ENCODE data around the gene CHMP3.

CHMP3 gene

GRCh38 chr2:86533589-86533988 lies 29.7 kb downstream of the CHMP3 start:
- H3K9me3 Mint-ChIP-seq: peaks cover 18% of the 10 kb centered on the region
- no peaks in the 10 kb centered on the region for H3K27me3 Mint-ChIP-seq
- no peak overlapping the region for H3K4me3 Mint-ChIP-seq
- no peak overlapping the region for H3K27ac Mint-ChIP-seq
- H3K36me3 Mint-ChIP-seq: peaks cover 29% of the 10 kb centered on the region
- H3K4me1 Mint-ChIP-seq: peaks cover 49% of the 10 kb centered on the region

- H3K9me3 Mint-ChIP-seq: no peaks in the 10 kb centered on the region
- no peaks in the 10 kb centered on the region for H3K4me1 Mint-ChIP-seq
- H3K27ac Mint-ChIP-seq: no peak overlapping the region
- no peaks in the 10 kb centered on the region for H3K27me3 Mint-ChIP-seq
- H3K4me3 Mint-ChIP-seq: no peak overlapping the region
- peaks cover 9% of the 10 kb centered on the region for H3K36me3 Mint-ChIP-seq
These were observed 37.6 kb downstream of the CHMP3 start for GRCh38 chr2:86525421-86526340.

- no peak overlapping the region for H3K4me3 Mint-ChIP-seq
- H3K4me1 Mint-ChIP-seq: no peaks in the 10 kb centered on the region
- H3K36me3 Mint-ChIP-seq: peaks cover 9% of the 10 kb centered on the region
- H3K27ac Mint-ChIP-seq: no peak overlapping the region
- no peaks in the 10 kb centered on the region for H3K9me3 Mint-ChIP-seq
- no peaks in the 10 kb centered on the region for H3K27me3 Mint-ChIP-seq
These were observed 39.8 kb downstream of the CHMP3 start for GRCh38 chr2:86523491-86523890.

GRCh38 chr2:86522711-86523110 lies 40.5 kb downstream of the CHMP3 start:
- no peak overlapping the region for H3K4me3 Mint-ChIP-seq

GRCh38 chr2:86521922-86522321 lies 41.3 kb downstream of the CHMP3 start:
- no peak overlapping the region for H3K4me3 Mint-ChIP-seq
- H3K4me1 Mint-ChIP-seq: no peaks in the 10 kb centered on the region
- H3K36me3 Mint-ChIP-seq: peaks cover 9% of the 10 kb centered on the region
- H3K27ac Mint-ChIP-seq: no peak overlapping the region
- no peaks in the 10 kb centered on the region for H3K27me3 Mint-ChIP-seq
- no peaks in the 10 kb centered on the region for H3K9me3 Mint-ChIP-seq

More at GRCh38 chr2:86522711-86523110, 40.5 kb downstream of the CHMP3 start:
- H3K4me1 Mint-ChIP-seq: no peaks in the 10 kb centered on the region
- no peaks in the 10 kb centered on the region for H3K9me3 Mint-ChIP-seq
- no peaks in the 10 kb centered on the region for H3K27me3 Mint-ChIP-seq
- H3K27ac Mint-ChIP-seq: no peak overlapping the region
- peaks cover 9% of the 10 kb centered on the region for H3K36me3 Mint-ChIP-seq

- Mint-ChIP-seq H3K27ac (no peak overlapping the region), H3K36me3 (peaks cover 2% of the 10 kb centered on the region), H3K27me3 (no peaks in the 10 kb centered on the region), H3K9me3 (no peaks in the 10 kb centered on the region), H3K4me1 (no peaks in the 10 kb centered on the region), H3K4me3 (no peak overlapping the region)
These were observed 43.1 kb downstream of the CHMP3 start for GRCh38 chr2:86520153-86520552.

- H3K27me3 Mint-ChIP-seq: no peaks in the 10 kb centered on the region
- H3K4me1 Mint-ChIP-seq: peaks cover 6% of the 10 kb centered on the region
- H3K27ac Mint-ChIP-seq: no peak overlapping the region
- H3K4me3 Mint-ChIP-seq: no peak overlapping the region
- no peaks in the 10 kb centered on the region for H3K9me3 Mint-ChIP-seq
- peaks cover 3% of the 10 kb centered on the region for H3K36me3 Mint-ChIP-seq
These were observed 43.9 kb downstream of the CHMP3 start for GRCh38 chr2:86519349-86519748.

GRCh38 chr2:86518481-86518880 lies 44.8 kb downstream of the CHMP3 start:
- Mint-ChIP-seq H3K9me3 (no peaks in the 10 kb centered on the region), H3K27ac (no peak overlapping the region), H3K4me1 (peaks cover 6% of the 10 kb centered on the region)

GRCh38 chr2:86513948-86514660 lies 49.1 kb downstream of the CHMP3 start:
- Mint-ChIP-seq H3K4me3 (no peak overlapping the region), H3K27ac (no peak overlapping the region), H3K4me1 (peaks cover 21% of the 10 kb centered on the region), H3K36me3 (peaks cover 12% of the 10 kb centered on the region), H3K9me3 (no peaks in the 10 kb centered on the region), H3K27me3 (no peaks in the 10 kb centered on the region)

More at GRCh38 chr2:86518481-86518880, 44.8 kb downstream of the CHMP3 start:
- no peaks in the 10 kb centered on the region for H3K27me3 Mint-ChIP-seq
- peaks cover 3% of the 10 kb centered on the region for H3K36me3 Mint-ChIP-seq
- no peak overlapping the region for H3K4me3 Mint-ChIP-seq

- no peaks in the 10 kb centered on the region for H3K9me3 Mint-ChIP-seq
- H3K36me3 Mint-ChIP-seq: peaks cover 19% of the 10 kb centered on the region
- H3K4me3 Mint-ChIP-seq: no peak overlapping the region
- H3K4me1 Mint-ChIP-seq: peaks cover 21% of the 10 kb centered on the region
- no peaks in the 10 kb centered on the region for H3K27me3 Mint-ChIP-seq
- no peak overlapping the region for H3K27ac Mint-ChIP-seq
These were observed 50.4 kb downstream of the CHMP3 start for GRCh38 chr2:86512892-86513291.

GRCh38 chr2:86512034-86512433 lies 51.2 kb downstream of the CHMP3 start:
- Mint-ChIP-seq H3K27ac (no peak overlapping the region), H3K4me1 (peaks cover 21% of the 10 kb centered on the region), H3K9me3 (no peaks in the 10 kb centered on the region), H3K4me3 (no peak overlapping the region), H3K27me3 (no peaks in the 10 kb centered on the region), H3K36me3 (peaks cover 25% of the 10 kb centered on the region)

GRCh38 chr2:86510436-86510933 lies 52.8 kb downstream of the CHMP3 start:
- no peak overlapping the region for H3K27ac Mint-ChIP-seq
- H3K36me3 Mint-ChIP-seq: peaks cover 30% of the 10 kb centered on the region
- H3K4me1 Mint-ChIP-seq: peaks cover 21% of the 10 kb centered on the region
- no peaks in the 10 kb centered on the region for H3K27me3 Mint-ChIP-seq
- no peaks in the 10 kb centered on the region for H3K9me3 Mint-ChIP-seq
- no peak overlapping the region for H3K4me3 Mint-ChIP-seq

- peaks cover 49% of the 10 kb centered on the region for H3K36me3 Mint-ChIP-seq
- no peak overlapping the region for H3K27ac Mint-ChIP-seq
- H3K9me3 Mint-ChIP-seq: no peaks in the 10 kb centered on the region
- H3K4me1 Mint-ChIP-seq: peaks cover 9% of the 10 kb centered on the region
- H3K27me3 Mint-ChIP-seq: no peaks in the 10 kb centered on the region
- H3K4me3 Mint-ChIP-seq: no peak overlapping the region
These were observed 55.6 kb downstream of the CHMP3 start for GRCh38 chr2:86507600-86507999.

- Mint-ChIP-seq H3K27me3 (no peaks in the 10 kb centered on the region), H3K9me3 (peaks cover 11% of the 10 kb centered on the region), H3K36me3 (peaks cover 81% of the 10 kb centered on the region), H3K4me3 (no peak overlapping the region), H3K27ac (no peak overlapping the region), H3K4me1 (peaks cover 25% of the 10 kb centered on the region)
These were observed 62.7 kb downstream of the CHMP3 start for GRCh38 chr2:86500325-86501083.

GRCh38 chr2:86499326-86499725 lies 63.9 kb downstream of the CHMP3 start:
- peaks cover 33% of the 10 kb centered on the region for H3K4me1 Mint-ChIP-seq
- H3K9me3 Mint-ChIP-seq: peaks cover 14% of the 10 kb centered on the region
- peaks cover 85% of the 10 kb centered on the region for H3K36me3 Mint-ChIP-seq
- no peaks in the 10 kb centered on the region for H3K27me3 Mint-ChIP-seq
- no peak overlapping the region for H3K27ac Mint-ChIP-seq
- H3K4me3 Mint-ChIP-seq: no peak overlapping the region
